HG02759 (cell line): Measurements from ENCODE around the gene LMBR1.
"Not testable (repeated sequence)": the region's sequence is repeated elsewhere in the genome, so short reads cannot be mapped to it uniquely, and the experiment has no call there.

Source experiments
- ATAC-seq: cut with Tn5 transposase; IDR thresholded peaks from one replicate; pipeline ENCODE4 v1.9.1; 2021; ENCODE audit warnings: mild to moderate bottlenecking, moderate library complexity; ENCODE audit not compliant: unreplicated experiment

The LMBR1 gene

GRCh38 chr7:156854654-156855053, 38.3 kb downstream of the LMBR1 start:
- ATAC-seq = no peak

GRCh38 chr7:156848979-156849378, 44.0 kb downstream of the LMBR1 start:
- no peak for ATAC-seq

- no peak for ATAC-seq
These were observed 47.4 kb downstream of the LMBR1 start for GRCh38 chr7:156845379-156846101.

- ATAC-seq = not testable (repeated sequence)
These were observed 49.4 kb downstream of the LMBR1 start for GRCh38 chr7:156843582-156843981.

GRCh38 chr7:156843157-156843556, 49.8 kb downstream of the LMBR1 start:
- no peak for ATAC-seq

GRCh38 chr7:156842740-156843140, 50.2 kb downstream of the LMBR1 start:
- ATAC-seq = no peak

- ATAC-seq = no peak
These were observed 50.7 kb downstream of the LMBR1 start for GRCh38 chr7:156842317-156842716.

GRCh38 chr7:156841497-156841896, 51.5 kb downstream of the LMBR1 start:
- no peak for ATAC-seq

- no peak for ATAC-seq
These were observed 52.8 kb downstream of the LMBR1 start for GRCh38 chr7:156840134-156840533.

- ATAC-seq = no peak
These were observed 56.5 kb downstream of the LMBR1 start for GRCh38 chr7:156836443-156836842.

- no peak for ATAC-seq
These were observed 58.5 kb downstream of the LMBR1 start for GRCh38 chr7:156834462-156834861.

GRCh38 chr7:156833312-156833711, 59.7 kb downstream of the LMBR1 start:
- ATAC-seq = no peak

- ATAC-seq = no peak
These were observed 60.6 kb downstream of the LMBR1 start for GRCh38 chr7:156832195-156832877.

- no peak for ATAC-seq
These were observed 63.2 kb downstream of the LMBR1 start for GRCh38 chr7:156829669-156830336.

- ATAC-seq = no peak
These were observed 65.3 kb downstream of the LMBR1 start for GRCh38 chr7:156827587-156828203.

GRCh38 chr7:156823435-156823834, 69.5 kb downstream of the LMBR1 start:
- no peak for ATAC-seq

GRCh38 chr7:156820445-156821063, 72.4 kb downstream of the LMBR1 start:
- ATAC-seq = no peak

GRCh38 chr7:156819733-156820295, 73.2 kb downstream of the LMBR1 start:
- no peak for ATAC-seq

- no peak for ATAC-seq
These were observed 74.8 kb downstream of the LMBR1 start for GRCh38 chr7:156818133-156818532.

- ATAC-seq = no peak
These were observed 75.9 kb downstream of the LMBR1 start for GRCh38 chr7:156816943-156817572.
